Right lobe of liver (tissue), 6 donors: ENCODE results near the gene RNF223. TPM values are rescaled to one million over a fixed set of nuclear protein-coding genes. Genes with fewer than 3 reads are reported as not detected.

Experiments
- ATAC-seq, 4 donors: fragments of 200-7000 bp; cut with Tn5 transposase; one replicate each; pipeline ENCODE4 v1.9.1; 2020; ENCODE audit warnings: mild to moderate bottlenecking in 4 of 4, moderate library complexity in 4 of 4
- DNase-seq, 3 donors: peaks; one replicate each; pipeline ENCODE4 v3.0.0-alpha.2; 2020
- H3K27ac ChIP-seq, 3 donors: fragments of 200-600 bp; one replicate each; pipeline ENCODE4 v1.8.0; 2022
- H3K27me3 ChIP-seq, 2 donors: fragments of 200-600 bp; one replicate each; pipeline ENCODE4 v1.8.0; 2022
- H3K36me3 ChIP-seq, 4 donors: fragments of 200-600 bp; sonication (generic) in 1 of 4; one replicate each; pipeline versions ENCODE4 v1.5.1 to v1.8.0; 2017 to 2022; ENCODE audit warnings: control low read depth in 1 of 4
- H3K4me1 ChIP-seq, 4 donors: fragments of 200-600 bp; sonication (generic) in 1 of 4; one replicate each; pipeline versions ENCODE4 v1.5.1 to v1.8.0; 2017 to 2022; ENCODE audit warnings: control low read depth in 1 of 4
- H3K4me3 ChIP-seq, 3 donors: fragments of 200-600 bp; one replicate each; pipeline ENCODE4 v1.8.0; 2022
- H3K9me3 ChIP-seq, 4 donors: fragments of 200-600 bp; sonication (generic) in 1 of 4; one replicate each; pipeline versions ENCODE4 v1.5.1 to v1.8.0; 2017 to 2022; ENCODE audit warnings: control low read depth in 1 of 4
- POLR2A ChIP-seq: fragments of 450-650 bp; IDR thresholded peaks from one replicate; pipeline ENCODE4 v1.6.1; 2017; ENCODE audit warnings: antibody characterized with exemption, mild to moderate bottlenecking
- WGBS: methylation state at CpG from one replicate; pipeline ENCODE4 v1.1.6; 2018; ENCODE audit warnings: low coverage, low lambda C conversion rate; ENCODE audit not compliant: insufficient coverage; ENCODE audit errors: missing lambda C conversion rate; 5-methylcytosine and 5-hydroxymethylcytosine counted together
- intact Hi-C, 2 donors: fragments of 100-400 bp; cut with DNase I; formaldehyde crosslinking; loops; one replicate each; pipeline versions ENCODE4 v1.11.2 to v1.14.1; 2022
- total RNA-seq, 6 experiments: library from RNA; depleted of rRNA in 2 of 6; stranded (reverse); fragments of >200 nt in 2 of 6; fragmentation: NEBNext Ultra II Directional in 3 of 6; extraction: Animal tissue kit (Norgen Biotek cat#: 25700) in 3 of 6; gene quantifications; one replicate each; pipeline versions ENCODE4 v1.1.0 to v1.2.4, GENCODE V29; 2016 to 2023
- TF ChIP-seq, protein P1 (sequence below), 4 donors: fragments of 200-600 bp in 3 of 4; fragments of 450-650 bp in 1 of 4; IDR thresholded peaks; one replicate each; pipeline versions ENCODE4 v1.5.1 to v1.8.0; 2016 to 2022; ENCODE audit warnings: antibody characterized with exemption in 4 of 4, mild to moderate bottlenecking in 2 of 4
- donor health status: DM: no; HTN: yes; CAD: no.
- donor health status: DM: no; HTN: no; CAD: no.
- donor health status: DM: no; HTN: no; CAD: no.
- donor health status: DM: no; HTN: yes; CAD: no.
- donor health status: DM: no; HTN: yes; CAD: no.

Gene RNF223
- total RNA-seq, 6 experiments from 2014 or later, result not detected

DNA sequence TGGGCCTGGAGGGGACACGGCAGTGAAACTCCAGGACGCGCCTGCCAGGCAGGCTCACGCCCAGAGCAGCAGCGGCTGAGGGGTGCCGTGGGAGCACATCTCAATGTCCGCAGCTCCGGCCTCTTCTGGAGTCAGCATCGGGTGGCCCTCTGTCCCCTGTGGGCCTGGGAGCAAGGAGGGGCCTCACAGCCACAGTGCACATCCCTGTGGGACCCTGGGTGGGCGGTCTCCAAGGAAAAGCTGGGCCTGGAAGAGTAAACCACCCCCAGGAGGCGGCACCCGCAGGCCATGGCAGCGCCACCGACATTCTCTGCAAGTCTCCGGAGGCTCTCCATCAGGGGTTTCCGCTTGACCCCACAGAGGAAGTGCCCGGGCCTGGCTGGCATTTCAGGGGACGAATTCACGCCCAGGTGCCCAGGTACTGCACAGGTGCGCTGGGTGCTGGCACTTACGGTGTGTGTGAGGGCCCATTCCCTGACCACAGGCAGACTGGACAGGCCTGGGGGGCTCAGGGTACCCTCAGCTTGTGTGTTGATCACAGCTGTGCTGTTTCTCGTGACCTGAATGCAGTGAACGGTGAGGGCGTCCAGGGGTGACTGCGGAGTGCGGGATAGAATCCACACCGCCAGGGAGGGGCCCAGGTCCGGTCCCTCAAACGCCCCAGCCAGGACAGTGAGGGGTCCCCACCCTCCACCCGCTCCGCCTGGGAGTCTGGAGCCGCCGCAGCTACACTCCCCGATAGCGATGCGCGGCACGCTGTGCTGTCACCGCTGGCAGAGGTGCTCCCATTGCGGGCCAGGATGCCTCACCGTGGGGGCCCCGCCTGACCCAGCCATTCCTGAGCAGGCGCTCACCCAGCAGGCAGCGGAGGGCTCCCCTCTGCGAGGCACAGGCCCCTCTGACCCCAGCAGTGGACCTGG, 16.6 kb upstream of the RNF223 start:
- no peak for TF ChIP-seq POLR2A
- TF ChIP-seq, protein P1, sequence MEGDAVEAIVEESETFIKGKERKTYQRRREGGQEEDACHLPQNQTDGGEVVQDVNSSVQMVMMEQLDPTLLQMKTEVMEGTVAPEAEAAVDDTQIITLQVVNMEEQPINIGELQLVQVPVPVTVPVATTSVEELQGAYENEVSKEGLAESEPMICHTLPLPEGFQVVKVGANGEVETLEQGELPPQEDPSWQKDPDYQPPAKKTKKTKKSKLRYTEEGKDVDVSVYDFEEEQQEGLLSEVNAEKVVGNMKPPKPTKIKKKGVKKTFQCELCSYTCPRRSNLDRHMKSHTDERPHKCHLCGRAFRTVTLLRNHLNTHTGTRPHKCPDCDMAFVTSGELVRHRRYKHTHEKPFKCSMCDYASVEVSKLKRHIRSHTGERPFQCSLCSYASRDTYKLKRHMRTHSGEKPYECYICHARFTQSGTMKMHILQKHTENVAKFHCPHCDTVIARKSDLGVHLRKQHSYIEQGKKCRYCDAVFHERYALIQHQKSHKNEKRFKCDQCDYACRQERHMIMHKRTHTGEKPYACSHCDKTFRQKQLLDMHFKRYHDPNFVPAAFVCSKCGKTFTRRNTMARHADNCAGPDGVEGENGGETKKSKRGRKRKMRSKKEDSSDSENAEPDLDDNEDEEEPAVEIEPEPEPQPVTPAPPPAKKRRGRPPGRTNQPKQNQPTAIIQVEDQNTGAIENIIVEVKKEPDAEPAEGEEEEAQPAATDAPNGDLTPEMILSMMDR (IDR thresholded peaks at IDR 0.05), result no peak
- WGBS, result 83% methylated on average over 2 of the region's 45 CpGs
- Histone ChIP-seq H3K27me3 (no peaks in the 10 kb centered on the region), H3K36me3 (no peaks in the 10 kb centered on the region), H3K4me3 (no peak overlapping the region), H3K27ac (no peak overlapping the region), H3K4me1 (no peaks in the 10 kb centered on the region), H3K9me3 (no peaks in the 10 kb centered on the region)
- DNase-seq (peak in 1 of 3 donors; percentile 52), ATAC-seq (no peak)
- intact Hi-C loops, result no loop called here

DNA sequence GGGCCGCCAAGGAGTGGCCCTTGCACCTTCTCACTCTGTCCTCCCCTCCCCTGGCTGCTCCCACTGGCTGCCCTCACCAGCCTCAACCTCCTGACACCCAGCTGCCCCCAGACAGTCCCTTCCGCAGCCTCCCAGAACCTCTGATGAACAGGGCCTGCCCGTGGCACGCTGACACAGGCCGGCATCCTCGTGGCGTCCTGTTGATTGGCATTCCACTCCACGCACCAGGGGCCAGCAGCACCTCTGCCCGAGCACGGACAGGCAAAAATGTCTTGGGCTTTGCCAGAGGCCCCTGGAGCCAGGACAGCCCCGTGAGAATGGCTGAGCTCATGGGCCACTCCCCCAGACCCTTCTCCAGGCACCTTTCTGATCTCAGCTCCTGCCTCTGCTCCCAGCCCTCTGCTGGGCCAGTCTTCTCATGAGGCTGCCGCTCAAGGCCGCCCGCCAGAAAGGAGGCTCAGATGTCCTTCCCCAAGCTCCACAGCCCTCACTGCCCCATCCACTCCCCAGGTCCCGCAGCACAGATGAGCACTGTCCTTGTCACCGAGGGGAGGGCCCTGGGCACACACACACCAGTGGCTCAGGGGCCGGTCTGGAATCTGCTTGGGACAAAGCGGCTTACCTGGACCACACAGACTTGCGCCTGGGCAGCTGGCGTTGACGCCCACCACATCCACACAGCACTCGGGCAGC, 15.8 kb upstream of the RNF223 start:
- intact Hi-C loops, result no loop called here
- Histone ChIP-seq H3K27me3 (no peaks in the 10 kb centered on the region), H3K4me3 (no peak overlapping the region), H3K36me3 (no peaks in the 10 kb centered on the region), H3K4me1 (no peaks in the 10 kb centered on the region), H3K9me3 (no peaks in the 10 kb centered on the region), H3K27ac (no peak overlapping the region)
- ATAC-seq, result no peak
- TF ChIP-seq POLR2A, result no peak
- WGBS, result 95% methylated on average over 3 of the region's 22 CpGs
- DNase-seq, result peak in 1 of 3 donors; percentile 49

DNA sequence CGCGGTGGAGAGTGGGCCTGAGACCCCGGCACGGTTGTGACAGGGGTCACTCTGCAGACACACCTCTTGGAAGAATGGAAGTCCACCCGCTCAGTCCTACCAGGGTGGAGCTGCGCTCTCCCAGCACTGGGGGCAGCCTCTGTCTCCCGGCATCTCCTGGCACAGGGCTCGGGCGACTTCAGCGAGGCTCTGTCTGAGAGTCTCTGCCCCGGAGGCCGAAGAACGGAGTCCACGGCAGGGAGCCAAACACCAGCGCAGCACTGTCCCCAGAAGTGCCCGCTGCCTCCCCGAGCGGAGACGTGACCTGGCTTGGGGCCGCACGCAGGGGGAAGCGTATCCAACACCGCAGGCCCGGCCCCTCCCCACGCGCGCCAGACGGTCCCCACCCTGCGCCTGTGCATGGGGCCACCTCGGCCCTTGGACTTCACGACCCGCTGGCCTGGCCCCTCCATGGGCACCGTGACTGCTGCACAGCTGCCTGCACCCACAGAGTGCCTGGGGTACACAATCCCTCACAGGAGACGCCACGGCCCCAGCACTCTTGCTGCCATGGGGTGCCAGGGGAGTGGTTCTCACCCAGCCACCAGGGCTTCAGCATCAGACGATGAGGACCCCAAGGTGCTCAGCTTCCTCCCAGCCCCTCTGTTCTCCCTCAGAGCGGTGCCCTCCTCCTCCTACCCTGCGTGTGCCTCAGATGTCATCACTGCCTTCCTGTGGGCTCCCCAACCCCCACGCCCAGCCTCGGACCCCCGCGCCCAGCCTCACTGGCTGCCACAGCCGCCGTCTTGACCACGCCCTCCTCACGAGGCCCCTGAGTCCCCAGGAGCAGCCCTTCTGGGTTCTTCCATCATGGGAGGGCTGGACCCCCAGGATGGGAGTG, 14.9 kb upstream of the RNF223 start:
- no peak for TF ChIP-seq POLR2A
- TF ChIP-seq, protein P1 (IDR thresholded peaks at IDR 0.05), result no peak
- Histone ChIP-seq H3K4me3 (no peak overlapping the region), H3K27ac (no peak overlapping the region), H3K36me3 (no peaks in the 10 kb centered on the region), H3K4me1 (no peaks in the 10 kb centered on the region), H3K9me3 (no peaks in the 10 kb centered on the region), H3K27me3 (no peaks in the 10 kb centered on the region)
- intact Hi-C loops, result no loop called here
- ATAC-seq, result no peak
- peak in 1 of 3 donors; percentile 45 for DNase-seq
- WGBS, result 95% methylated on average over 4 of the region's 46 CpGs

DNA sequence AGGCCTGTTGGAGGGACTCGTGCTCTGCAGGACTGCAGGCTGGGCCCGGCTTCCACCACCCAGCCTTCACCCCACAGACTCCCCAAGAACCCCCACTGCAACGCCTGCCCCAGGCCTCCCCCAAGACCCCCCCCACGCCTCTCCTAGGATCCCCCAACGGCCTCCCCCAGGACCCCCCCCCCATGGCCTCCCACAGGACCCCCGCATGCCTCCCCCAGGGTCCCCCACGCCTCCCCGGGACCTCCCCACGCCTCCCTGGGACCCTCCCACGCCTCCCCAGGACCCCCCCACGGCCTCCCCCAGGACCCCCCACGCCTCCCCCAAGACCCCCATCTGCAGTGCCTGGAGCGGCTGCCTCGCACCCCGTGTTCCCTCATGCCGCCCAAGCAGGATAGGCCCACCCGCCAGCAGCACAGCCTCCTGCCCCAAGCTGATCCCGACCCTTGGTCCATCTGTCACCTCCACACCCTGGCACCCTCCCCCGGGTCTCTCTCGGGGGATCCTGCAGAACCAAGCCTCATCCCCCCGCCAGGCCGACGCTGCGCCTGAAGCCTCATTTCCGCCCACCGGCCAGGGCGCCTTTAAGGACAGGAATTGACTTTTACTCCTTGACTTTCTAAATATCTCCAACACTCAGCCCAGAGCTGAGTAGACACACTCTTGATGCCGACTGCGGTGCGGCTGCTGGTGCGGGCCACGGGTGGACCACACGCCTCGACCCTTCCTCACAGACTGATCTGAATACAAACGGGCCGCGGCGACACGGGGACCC, 14.1 kb upstream of the RNF223 start:
- Histone ChIP-seq H3K4me3 (no peak overlapping the region), H3K9me3 (no peaks in the 10 kb centered on the region), H3K27me3 (no peaks in the 10 kb centered on the region), H3K36me3 (no peaks in the 10 kb centered on the region), H3K27ac (no peak overlapping the region), H3K4me1 (no peaks in the 10 kb centered on the region)
- ATAC-seq, result no peak
- 86% methylated on average over 25 of the region's 39 CpGs for WGBS
- intact Hi-C loops, result no loop called here
- TF ChIP-seq, protein P1 (IDR thresholded peaks at IDR 0.05), result no peak
- no peak for TF ChIP-seq POLR2A
- peak in 1 of 3 donors; percentile 32 for DNase-seq
